GM19452 (cell line): ENCODE measurements around the gene LDHAL6A.

Source experiments
- ATAC-seq: cut with Tn5 transposase; IDR thresholded peaks from one replicate; pipeline ENCODE4 v1.9.1; 2021; ENCODE audit not compliant: unreplicated experiment

LDHAL6A gene

GRCh38 chr11:18490319-18490718, 34.7 kb downstream of the LDHAL6A start:
- no peak for ATAC-seq

GRCh38 chr11:18490736-18491485, 35.3 kb downstream of the LDHAL6A start:
- no peak for ATAC-seq

GRCh38 chr11:18491924-18492323, 36.3 kb downstream of the LDHAL6A start:
- no peak for ATAC-seq

- ATAC-seq, result no peak
Observed at GRCh38 chr11:18492888-18493287, 37.2 kb downstream of the LDHAL6A start.

- no peak for ATAC-seq
Observed at GRCh38 chr11:18493310-18493709, 37.7 kb downstream of the LDHAL6A start.

- ATAC-seq, result no peak
Observed at GRCh38 chr11:18495271-18495670, 39.6 kb downstream of the LDHAL6A start.

- no peak for ATAC-seq
Observed at GRCh38 chr11:18495703-18496102, 40.0 kb downstream of the LDHAL6A start.

- no peak for ATAC-seq
Observed at GRCh38 chr11:18498039-18498438, 42.4 kb downstream of the LDHAL6A start.

- no peak for ATAC-seq
Observed at GRCh38 chr11:18501629-18502028, 46.0 kb downstream of the LDHAL6A start.

GRCh38 chr11:18502352-18502751, 46.7 kb downstream of the LDHAL6A start:
- ATAC-seq, result no peak

GRCh38 chr11:18521122-18521521, 65.5 kb downstream of the LDHAL6A start:
- ATAC-seq, result no peak

- ATAC-seq, result no peak
Observed at GRCh38 chr11:18522388-18522787, 66.7 kb downstream of the LDHAL6A start.

- no peak for ATAC-seq
Observed at GRCh38 chr11:18523084-18523483, 67.4 kb downstream of the LDHAL6A start.

GRCh38 chr11:18524248-18524647, 68.6 kb downstream of the LDHAL6A start:
- ATAC-seq, result no peak

- no peak for ATAC-seq
Observed at GRCh38 chr11:18526130-18526520, 70.5 kb downstream of the LDHAL6A start.

GRCh38 chr11:18526521-18527296, 71.1 kb downstream of the LDHAL6A start, which contains the start of gene TSG101:
Gene TSG101 (minus strand): TSS chr11:18526942. CDS start chr11:18526816, 126 bp downstream.
- ATAC-seq, result peak; percentile 96

GRCh38 chr11:18527512-18527911, 71.9 kb downstream of the LDHAL6A start:
- no peak for ATAC-seq
